ENCODE measurements around the gene HIVEP3. TPM values are rescaled to one million over a fixed set of nuclear protein-coding genes. Genes with fewer than 3 reads are reported as not detected.
A peak's percentile ranks its signal among the peaks of the same experiment; 100 is the strongest.

Gene HIVEP3
- total RNA-seq, 2 donors from 2014 or later: 0.13 to 0.99 TPM

- H3K36me3 ChIP-seq (ENCODE audit: control insufficient read depth, insufficient read depth, low read length): no peaks in the 10 kb centered on the region
- Mint-ChIP-seq H3K4me3 (peak overlapping the region; percentile 6), H3K4me1 (peaks cover 27% of the 10 kb centered on the region), H3K36me3 (ENCODE audit: low read depth) (no peaks in the 10 kb centered on the region), H3K9me3 (no peaks in the 10 kb centered on the region), H3K27me3 (ENCODE audit: insufficient read depth) (peaks cover 12% of the 10 kb centered on the region), H3K27ac (peak overlapping the region; percentile 74)
- no peak for TF ChIP-seq CTCF (conservative IDR thresholded peaks at IDR 0.05)
- H3K27me3 ChIP-seq (ENCODE audit: control insufficient read depth, insufficient read depth, low read length, poor library complexity, severe bottlenecking): no peaks in the 10 kb centered on the region
- peaks cover 7% of the 10 kb centered on the region for H3K4me1 ChIP-seq (ENCODE audit: control insufficient read depth, insufficient read depth, low read length)
- peak; percentile 74 for DNase-seq
- no peaks in the 10 kb centered on the region for H3K9me3 ChIP-seq (ENCODE audit: control insufficient read depth, low read length)
- 12 to 27% methylated on average over 12 to 23 of the region's 23 CpGs for WGBS, 2 experiments (ENCODE audit: insufficient coverage in 1 of 2, insufficient read length in 1 of 2)
- H3K27ac ChIP-seq (ENCODE audit: low read depth, low read length): peak overlapping the region; percentile 89
- H3K9ac ChIP-seq (ENCODE audit: extremely low read depth, low read length, poor library complexity, severe bottlenecking): peak overlapping the region; percentile 34
- H3K4me3 ChIP-seq (ENCODE audit: low read length): no peak overlapping the region
Measured at GRCh38 chr1:41486371-41487125, 432.2 kb downstream of the HIVEP3 start.

GRCh38 chr1:41486053-41486370 is 432.7 kb downstream of the HIVEP3 start:
- no peaks in the 10 kb centered on the region for H3K36me3 ChIP-seq (ENCODE audit: control insufficient read depth, insufficient read depth, low read length)
- Mint-ChIP-seq H3K4me3 (peak overlapping the region; percentile 6), H3K27me3 (ENCODE audit: insufficient read depth) (peaks cover 12% of the 10 kb centered on the region), H3K9me3 (no peaks in the 10 kb centered on the region), H3K27ac (peak overlapping the region; percentile 74), H3K36me3 (ENCODE audit: low read depth) (no peaks in the 10 kb centered on the region), H3K4me1 (peaks cover 27% of the 10 kb centered on the region)
- no peaks in the 10 kb centered on the region for H3K9me3 ChIP-seq (ENCODE audit: control insufficient read depth, low read length)
- no peak overlapping the region for H3K9ac ChIP-seq (ENCODE audit: extremely low read depth, low read length, poor library complexity, severe bottlenecking)
- H3K4me3 ChIP-seq (ENCODE audit: low read length): no peak overlapping the region
- WGBS, 2 experiments (ENCODE audit: insufficient coverage in 1 of 2, insufficient read length in 1 of 2): 69 to 74% methylated on average over 3 to 4 of the region's 4 CpGs
- H3K27me3 ChIP-seq (ENCODE audit: control insufficient read depth, insufficient read depth, low read length, poor library complexity, severe bottlenecking): no peaks in the 10 kb centered on the region
- TF ChIP-seq CTCF (conservative IDR thresholded peaks at IDR 0.05): no peak
- H3K4me1 ChIP-seq (ENCODE audit: control insufficient read depth, insufficient read depth, low read length): peaks cover 7% of the 10 kb centered on the region
- H3K27ac ChIP-seq (ENCODE audit: low read depth, low read length): peak overlapping the region; percentile 89
- no peak for DNase-seq

GRCh38 chr1:41485605-41486004 is 433.1 kb downstream of the HIVEP3 start:
- Histone ChIP-seq H3K4me3 (ENCODE audit: low read length) (no peak overlapping the region), H3K36me3 (ENCODE audit: control insufficient read depth, insufficient read depth, low read length) (no peaks in the 10 kb centered on the region), H3K9ac (ENCODE audit: extremely low read depth, low read length, poor library complexity, severe bottlenecking) (no peak overlapping the region), H3K27me3 (ENCODE audit: control insufficient read depth, insufficient read depth, low read length, poor library complexity, severe bottlenecking) (no peaks in the 10 kb centered on the region), H3K4me1 (ENCODE audit: control insufficient read depth, insufficient read depth, low read length) (peaks cover 7% of the 10 kb centered on the region), H3K9me3 (ENCODE audit: control insufficient read depth, low read length) (no peaks in the 10 kb centered on the region), H3K27ac (ENCODE audit: low read depth, low read length) (no peak overlapping the region)
- Mint-ChIP-seq H3K9me3 (no peaks in the 10 kb centered on the region), H3K36me3 (ENCODE audit: low read depth) (no peaks in the 10 kb centered on the region), H3K4me3 (no peak overlapping the region), H3K27me3 (ENCODE audit: insufficient read depth) (peaks cover 12% of the 10 kb centered on the region), H3K27ac (peak overlapping the region; percentile 74), H3K4me1 (peaks cover 27% of the 10 kb centered on the region)
- no peak for TF ChIP-seq CTCF (conservative IDR thresholded peaks at IDR 0.05)
- WGBS, 2 experiments (ENCODE audit: insufficient coverage in 1 of 2, insufficient read length in 1 of 2): 59 to 63% methylated on average over 3 to 5 of the region's 5 CpGs
- DNase-seq: peak; percentile 79
